ENCODE measurements around the gene AP1S1.
A peak's percentile ranks its signal among the peaks of the same experiment; 100 is the strongest.
"Not testable (repeated sequence)": the region's sequence is repeated elsewhere in the genome, so short reads cannot be mapped to it uniquely, and the experiment has no call there.

Gene AP1S1

DNA sequence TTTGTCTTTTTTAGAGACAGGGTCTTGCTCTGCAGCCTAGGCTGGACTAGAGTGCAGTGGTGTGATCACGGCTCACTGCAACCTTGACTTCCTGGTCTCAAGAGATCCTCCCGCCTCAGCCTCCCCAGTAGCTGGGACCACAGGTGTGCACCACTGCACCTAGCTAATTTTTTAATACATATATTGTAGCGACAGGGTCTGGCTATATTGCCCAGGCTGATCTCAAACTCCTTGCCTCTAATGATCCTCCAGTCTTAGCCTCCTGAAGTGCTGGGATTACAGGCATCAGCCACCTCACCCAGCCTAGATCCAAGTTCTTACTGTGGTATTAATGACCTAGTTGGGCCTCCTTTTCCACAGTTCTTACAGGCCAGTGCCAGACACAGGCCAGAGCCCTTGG is 39.1 kb upstream of the AP1S1 start:
- no peak overlapping the region for H3K9ac ChIP-seq (ENCODE audit: low read depth, low read length)
- H3K4me3 ChIP-seq (ENCODE audit: low read length) = no peak overlapping the region
- no peaks in the 10 kb centered on the region for H3K9me3 ChIP-seq (ENCODE audit: insufficient read depth, low read depth, low read length)
- H3K27me3 ChIP-seq (ENCODE audit: insufficient read depth, low read length) = no peaks in the 10 kb centered on the region
- no peak overlapping the region for H3K27ac ChIP-seq (ENCODE audit: low read length)
- H3K36me3 ChIP-seq (ENCODE audit: insufficient read depth, low read depth, low read length) = no peaks in the 10 kb centered on the region
- no peaks in the 10 kb centered on the region for H3K4me1 ChIP-seq (ENCODE audit: insufficient read depth, low read length)

DNA sequence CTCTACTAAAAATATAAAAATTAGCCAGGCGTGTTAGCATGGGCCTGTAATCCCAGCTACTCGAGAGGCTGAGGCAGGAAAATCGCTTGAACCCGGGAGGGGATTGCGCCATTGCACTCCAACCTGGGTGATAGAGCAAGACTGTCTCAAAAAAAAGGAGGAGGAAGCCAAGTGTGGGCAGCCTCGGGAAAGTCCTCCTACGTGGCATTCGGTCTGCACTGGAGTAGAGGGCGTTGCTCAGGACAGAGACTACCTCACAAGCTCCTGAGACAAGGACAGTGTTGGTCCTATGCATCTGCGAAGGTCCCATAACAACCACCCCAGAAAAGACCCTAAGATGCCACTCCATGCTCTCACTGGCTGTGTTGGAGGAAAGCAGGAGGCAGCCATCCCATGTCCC is 37.4 kb upstream of the AP1S1 start:
- Histone ChIP-seq H3K36me3 (ENCODE audit: insufficient read depth, low read depth, low read length) (no peaks in the 10 kb centered on the region), H3K4me3 (ENCODE audit: low read length) (no peak overlapping the region), H3K9ac (ENCODE audit: low read depth, low read length) (no peak overlapping the region), H3K9me3 (ENCODE audit: insufficient read depth, low read depth, low read length) (no peaks in the 10 kb centered on the region), H3K27ac (ENCODE audit: low read length) (no peak overlapping the region), H3K4me1 (ENCODE audit: insufficient read depth, low read length) (peaks cover under 1% of the 10 kb centered on the region; the same call in 1 of the 2 replicates), H3K27me3 (ENCODE audit: insufficient read depth, low read length) (no peaks in the 10 kb centered on the region)

DNA sequence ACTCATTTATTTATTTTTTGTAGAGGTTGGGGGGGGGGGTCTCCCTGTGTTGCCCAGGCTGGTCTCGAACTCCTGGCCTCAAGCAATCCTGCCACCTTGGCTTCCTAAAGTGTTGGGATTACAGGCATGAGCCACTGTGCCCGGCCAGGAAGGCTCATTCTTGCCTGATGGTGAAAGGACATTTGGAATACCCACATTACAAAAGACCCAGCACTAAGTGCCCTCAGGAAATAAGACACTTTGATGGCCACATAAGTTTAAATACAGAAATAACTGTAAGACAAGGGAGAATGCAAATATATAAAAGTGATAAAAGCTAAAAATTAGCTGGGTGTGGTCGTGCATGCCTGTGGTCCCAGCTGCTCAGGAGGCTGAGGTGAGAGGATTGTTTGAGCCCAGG is 35.4 kb upstream of the AP1S1 start:
- Histone ChIP-seq H3K36me3 (ENCODE audit: insufficient read depth, low read depth, low read length) (no peaks in the 10 kb centered on the region), H3K9ac (ENCODE audit: low read depth, low read length) (no peak overlapping the region), H3K27ac (ENCODE audit: low read length) (no peak overlapping the region), H3K9me3 (ENCODE audit: insufficient read depth, low read depth, low read length) (no peaks in the 10 kb centered on the region), H3K4me1 (ENCODE audit: insufficient read depth, low read length) (peaks cover 9% of the 10 kb centered on the region; the same call in 1 of the 2 replicates), H3K4me3 (ENCODE audit: low read length) (no peak overlapping the region), H3K27me3 (ENCODE audit: insufficient read depth, low read length) (no peaks in the 10 kb centered on the region)

DNA sequence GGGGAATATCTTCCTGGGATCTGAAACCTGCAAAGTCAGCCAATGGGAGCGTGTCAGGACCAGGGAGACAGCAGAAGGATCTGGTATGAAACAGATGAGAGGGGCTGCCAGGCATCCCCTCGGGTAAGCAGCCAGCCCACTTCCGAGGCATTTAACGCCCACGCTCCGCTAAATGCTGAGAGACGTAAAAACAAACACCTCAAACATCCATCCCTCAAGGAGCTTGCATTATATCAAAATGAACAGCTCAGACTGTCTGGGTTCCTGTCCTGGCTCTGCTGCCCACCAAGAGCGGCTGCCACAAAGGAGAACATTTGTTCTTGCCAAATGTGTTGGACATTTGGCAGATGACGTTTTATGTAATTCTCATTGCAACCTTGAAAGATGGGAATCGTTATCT is 34.4 kb upstream of the AP1S1 start:
- Histone ChIP-seq H3K36me3 (ENCODE audit: insufficient read depth, low read depth, low read length) (no peaks in the 10 kb centered on the region), H3K4me1 (ENCODE audit: insufficient read depth, low read length) (peaks cover 9% of the 10 kb centered on the region; the same call in 1 of the 2 replicates)

DNA sequence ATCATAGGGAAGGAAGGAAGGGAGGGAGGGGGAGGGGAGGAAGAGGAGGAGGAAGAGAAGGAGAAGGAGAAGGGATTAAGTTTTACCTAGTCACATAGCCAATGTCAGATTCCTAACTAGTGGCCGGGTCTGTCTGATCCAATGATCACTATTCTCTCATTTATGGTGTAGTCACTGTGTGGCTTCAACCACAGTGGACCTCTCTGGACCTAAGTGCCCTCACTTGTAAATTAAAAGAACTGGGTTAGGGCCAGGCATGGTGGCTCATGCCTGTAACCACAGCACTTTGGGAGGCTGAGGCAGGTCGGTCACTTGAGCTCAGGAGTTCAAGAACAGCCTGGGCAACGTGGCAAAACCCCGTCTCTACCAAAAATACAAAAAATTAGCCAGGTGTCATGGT is 34.0 kb upstream of the AP1S1 start:
- Histone ChIP-seq H3K36me3 (ENCODE audit: insufficient read depth, low read depth, low read length) (no peaks in the 10 kb centered on the region), H3K27ac (ENCODE audit: low read length) (no peak overlapping the region), H3K27me3 (ENCODE audit: insufficient read depth, low read length) (no peaks in the 10 kb centered on the region), H3K4me1 (ENCODE audit: insufficient read depth, low read length) (peaks cover 9% of the 10 kb centered on the region; the same call in 1 of the 2 replicates), H3K9me3 (ENCODE audit: insufficient read depth, low read depth, low read length) (no peaks in the 10 kb centered on the region), H3K4me3 (ENCODE audit: low read length) (no peak overlapping the region), H3K9ac (ENCODE audit: low read depth, low read length) (no peak overlapping the region)

More for the DNA sequence above, 34.4 kb upstream of the AP1S1 start:
- Histone ChIP-seq H3K9ac (ENCODE audit: low read depth, low read length) (no peak overlapping the region), H3K4me3 (ENCODE audit: low read length) (no peak overlapping the region), H3K9me3 (ENCODE audit: insufficient read depth, low read depth, low read length) (no peaks in the 10 kb centered on the region), H3K27me3 (ENCODE audit: insufficient read depth, low read length) (no peaks in the 10 kb centered on the region), H3K27ac (ENCODE audit: low read length) (no peak overlapping the region)

DNA sequence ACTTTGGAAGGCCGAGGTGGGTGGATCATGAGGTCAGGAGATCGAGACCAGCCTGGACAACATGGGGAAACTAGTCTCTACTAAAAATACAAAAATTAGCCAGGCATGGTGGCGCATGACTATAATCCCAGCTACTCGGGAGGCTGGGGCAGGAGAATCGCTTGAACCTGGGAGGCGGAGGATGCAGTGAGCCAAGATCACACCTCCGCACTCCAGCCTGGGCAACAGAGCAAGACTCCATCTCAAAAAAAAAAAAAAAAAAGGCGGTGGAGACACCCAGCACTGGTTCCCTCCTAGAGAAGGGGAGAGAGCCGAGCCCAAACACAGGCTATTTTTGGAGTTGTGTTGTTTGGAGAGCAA is 32.7 kb upstream of the AP1S1 start:
- not testable (repeated sequence) for H3K27me3 ChIP-seq (ENCODE audit: insufficient read depth, low read length); H3K36me3 ChIP-seq (ENCODE audit: insufficient read depth, low read depth, low read length); H3K4me3 ChIP-seq (ENCODE audit: low read length); H3K9me3 ChIP-seq (ENCODE audit: insufficient read depth, low read depth, low read length)
- peak overlapping the region; percentile 31; the same call in 1 of the 2 replicates for H3K9ac ChIP-seq (ENCODE audit: low read depth, low read length)
- peaks cover 14% of the 10 kb centered on the region; the same call in 1 of the 2 replicates for H3K4me1 ChIP-seq (ENCODE audit: insufficient read depth, low read length)
- peak overlapping the region; percentile 12 for H3K27ac ChIP-seq (ENCODE audit: low read length)

DNA sequence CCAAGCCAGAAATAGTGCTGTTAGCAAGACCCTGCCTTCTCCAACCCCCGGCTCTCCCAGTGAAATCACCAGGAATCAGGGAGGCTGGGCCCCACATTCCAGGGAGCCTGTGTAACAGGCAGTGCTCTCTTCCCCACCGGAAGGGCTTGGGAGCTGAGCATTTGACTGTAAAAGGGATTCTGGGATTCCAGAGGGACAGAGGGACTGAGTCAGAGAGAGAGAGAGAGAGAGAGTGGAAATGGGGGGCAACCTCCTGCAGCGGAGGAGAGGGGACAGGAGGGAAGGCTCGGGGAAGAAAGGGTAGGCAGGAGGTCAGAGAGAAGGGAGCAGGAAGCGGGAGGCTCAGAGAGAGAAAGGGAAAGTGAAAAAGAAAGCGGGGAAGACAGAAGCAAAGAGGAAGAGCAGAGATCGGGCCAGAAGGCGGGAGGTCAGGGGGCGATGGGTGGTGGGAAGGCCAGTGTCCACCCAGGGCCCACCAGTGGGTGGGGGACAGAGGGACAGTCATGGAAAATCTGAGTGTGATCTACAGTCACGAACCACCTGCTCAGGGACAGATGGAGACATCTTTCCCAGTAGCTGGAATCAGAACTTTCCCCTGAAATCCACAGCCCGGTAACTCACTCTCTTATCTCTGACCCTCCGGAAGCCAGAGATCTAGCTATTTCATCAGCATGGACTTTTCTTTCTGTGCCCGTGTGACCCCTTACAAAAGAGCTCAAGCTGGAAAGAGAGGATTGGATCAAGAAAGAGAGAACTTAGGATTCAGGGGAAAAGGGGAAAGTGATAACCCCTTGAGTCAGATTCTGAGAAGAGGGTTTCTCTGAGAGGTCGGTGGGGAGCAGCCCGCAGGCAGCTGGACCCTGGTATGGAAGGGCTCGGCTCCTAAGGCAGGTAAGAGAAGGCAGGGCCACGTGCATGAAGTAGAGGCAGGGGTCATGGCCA is 32.0 kb upstream of the AP1S1 start:
- Histone ChIP-seq H3K4me1 (ENCODE audit: insufficient read depth, low read length) (peaks cover 16% of the 10 kb centered on the region; the same call in 1 of the 2 replicates), H3K27ac (ENCODE audit: low read length) (peak overlapping the region; percentile 32)

DNA sequence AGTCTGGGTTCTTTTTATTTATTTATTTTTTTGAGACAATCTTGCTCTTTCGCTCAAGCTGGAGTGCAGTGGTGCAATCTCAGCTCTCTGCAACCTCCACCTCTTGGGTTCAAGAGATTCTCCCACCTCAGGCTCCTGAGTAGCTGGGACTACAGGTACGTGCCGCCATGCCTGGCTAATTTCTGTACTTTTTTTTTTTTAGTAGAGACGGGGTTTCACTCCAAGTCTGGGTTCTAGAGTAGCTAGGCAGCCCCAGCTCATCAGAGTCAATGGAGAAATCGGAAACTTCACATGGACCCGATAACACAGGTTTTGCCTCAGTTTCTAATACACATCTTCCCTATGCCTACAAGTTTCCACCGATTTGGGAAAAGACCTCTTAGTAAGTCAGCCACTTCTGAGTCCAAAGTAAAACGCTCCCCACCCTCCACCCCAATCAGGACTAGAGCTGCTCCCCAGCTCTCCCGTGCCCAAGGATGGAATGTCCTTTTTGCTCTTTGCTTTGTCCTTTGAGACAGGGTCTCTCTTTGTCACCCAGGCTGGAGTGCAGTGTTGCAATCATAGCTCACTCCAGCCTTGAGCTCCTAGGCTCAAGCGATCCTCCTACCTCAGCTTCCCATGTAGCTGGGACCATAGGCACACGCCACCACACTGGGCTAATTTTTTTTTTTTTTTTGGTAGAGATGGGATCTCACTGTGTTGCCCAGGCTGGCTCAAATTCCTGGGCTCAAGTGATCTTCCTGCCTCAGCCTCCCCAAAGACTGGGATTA is 31.2 kb upstream of the AP1S1 start:
- 0 out of 2 replicates have a peak overlapping the region, but pooled peaks have one; percentile 31 for H3K9ac ChIP-seq (ENCODE audit: low read depth, low read length)
- no peaks in the 10 kb centered on the region for H3K27me3 ChIP-seq (ENCODE audit: insufficient read depth, low read length)
- no peak overlapping the region for H3K27ac ChIP-seq (ENCODE audit: low read length)
- H3K36me3 ChIP-seq (ENCODE audit: insufficient read depth, low read depth, low read length) = no peaks in the 10 kb centered on the region
- peaks cover 16% of the 10 kb centered on the region; the same call in 1 of the 2 replicates for H3K4me1 ChIP-seq (ENCODE audit: insufficient read depth, low read length)
- H3K9me3 ChIP-seq (ENCODE audit: insufficient read depth, low read depth, low read length) = no peaks in the 10 kb centered on the region; the same call in 1 of the 2 replicates
- H3K4me3 ChIP-seq (ENCODE audit: low read length) = no peak overlapping the region

More for the DNA sequence above, 32.0 kb upstream of the AP1S1 start:
- no peaks in the 10 kb centered on the region; the same call in 1 of the 2 replicates for H3K9me3 ChIP-seq (ENCODE audit: insufficient read depth, low read depth, low read length)
- H3K4me3 ChIP-seq (ENCODE audit: low read length) = no peak overlapping the region
- peak overlapping the region; percentile 31; the same call in 1 of the 2 replicates for H3K9ac ChIP-seq (ENCODE audit: low read depth, low read length)
- no peaks in the 10 kb centered on the region for H3K36me3 ChIP-seq (ENCODE audit: insufficient read depth, low read depth, low read length)
- H3K27me3 ChIP-seq (ENCODE audit: insufficient read depth, low read length) = no peaks in the 10 kb centered on the region

DNA sequence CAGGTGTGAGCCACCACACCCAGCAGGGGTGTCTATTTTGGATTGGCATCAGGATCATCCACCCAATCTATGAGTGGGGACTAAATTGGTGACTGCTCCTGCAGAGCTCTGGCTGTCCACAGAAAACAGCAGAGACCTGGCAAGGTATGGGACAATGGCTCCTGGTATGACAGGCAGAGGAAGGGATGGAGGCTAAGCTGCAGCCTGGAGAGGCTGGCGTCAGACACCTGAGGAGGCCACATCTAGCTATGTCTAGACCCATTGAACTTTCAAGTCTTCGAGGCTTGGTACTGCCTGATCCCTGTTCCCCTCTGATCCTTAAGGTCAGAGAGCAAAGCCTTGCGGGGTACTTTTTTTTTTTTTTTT is 30.6 kb upstream of the AP1S1 start:
- H3K4me3 ChIP-seq (ENCODE audit: low read length) = no peak overlapping the region
- H3K27me3 ChIP-seq (ENCODE audit: insufficient read depth, low read length) = no peaks in the 10 kb centered on the region
- peaks cover 16% of the 10 kb centered on the region; the same call in 1 of the 2 replicates for H3K4me1 ChIP-seq (ENCODE audit: insufficient read depth, low read length)
- no peaks in the 10 kb centered on the region for H3K36me3 ChIP-seq (ENCODE audit: insufficient read depth, low read depth, low read length)
- H3K9me3 ChIP-seq (ENCODE audit: insufficient read depth, low read depth, low read length) = no peaks in the 10 kb centered on the region; the same call in 1 of the 2 replicates
- no peak overlapping the region for H3K9ac ChIP-seq (ENCODE audit: low read depth, low read length)
- no peak overlapping the region for H3K27ac ChIP-seq (ENCODE audit: low read length)

DNA sequence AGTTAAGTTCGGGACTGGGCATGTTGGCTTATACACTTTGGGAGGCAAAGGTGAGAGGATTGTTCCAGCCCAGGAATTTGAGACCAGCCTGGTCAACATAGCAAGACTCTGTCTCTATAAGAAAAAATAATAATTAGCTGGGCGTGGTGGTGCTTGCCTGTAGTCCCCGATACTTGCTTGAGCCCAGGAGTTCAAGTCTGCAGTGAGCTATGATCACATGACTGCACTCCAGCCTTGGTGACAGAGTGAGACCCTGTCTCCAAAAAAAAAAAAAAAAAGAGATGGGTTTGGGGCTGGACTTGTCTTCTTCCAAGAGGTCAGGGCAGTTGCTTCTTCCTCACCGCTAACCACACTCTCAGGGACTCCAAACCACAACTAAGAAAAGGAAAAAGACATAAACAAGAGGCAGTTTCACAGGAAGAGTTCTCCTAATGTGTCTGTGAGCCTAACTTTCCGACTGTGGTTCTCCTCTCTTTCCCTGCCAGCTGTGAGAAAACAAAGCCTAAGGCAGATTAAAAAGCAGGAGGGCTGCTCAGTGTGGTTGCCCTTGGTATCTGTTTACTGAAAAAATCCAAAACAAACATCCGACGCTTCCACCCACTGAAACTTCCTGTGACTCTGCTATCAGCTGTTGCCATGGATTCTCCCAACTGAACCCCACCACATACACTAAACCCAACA is 29.8 kb upstream of the AP1S1 start:
- H3K4me3 ChIP-seq (ENCODE audit: low read length) = no peak overlapping the region
- no peaks in the 10 kb centered on the region for H3K27me3 ChIP-seq (ENCODE audit: insufficient read depth, low read length)
- H3K9me3 ChIP-seq (ENCODE audit: insufficient read depth, low read depth, low read length) = no peaks in the 10 kb centered on the region; the same call in 1 of the 2 replicates
- no peak overlapping the region for H3K27ac ChIP-seq (ENCODE audit: low read length)
- peaks cover 16% of the 10 kb centered on the region; the same call in 1 of the 2 replicates for H3K4me1 ChIP-seq (ENCODE audit: insufficient read depth, low read length)
- no peaks in the 10 kb centered on the region for H3K36me3 ChIP-seq (ENCODE audit: insufficient read depth, low read depth, low read length)
- H3K9ac ChIP-seq (ENCODE audit: low read depth, low read length) = no peak overlapping the region

DNA sequence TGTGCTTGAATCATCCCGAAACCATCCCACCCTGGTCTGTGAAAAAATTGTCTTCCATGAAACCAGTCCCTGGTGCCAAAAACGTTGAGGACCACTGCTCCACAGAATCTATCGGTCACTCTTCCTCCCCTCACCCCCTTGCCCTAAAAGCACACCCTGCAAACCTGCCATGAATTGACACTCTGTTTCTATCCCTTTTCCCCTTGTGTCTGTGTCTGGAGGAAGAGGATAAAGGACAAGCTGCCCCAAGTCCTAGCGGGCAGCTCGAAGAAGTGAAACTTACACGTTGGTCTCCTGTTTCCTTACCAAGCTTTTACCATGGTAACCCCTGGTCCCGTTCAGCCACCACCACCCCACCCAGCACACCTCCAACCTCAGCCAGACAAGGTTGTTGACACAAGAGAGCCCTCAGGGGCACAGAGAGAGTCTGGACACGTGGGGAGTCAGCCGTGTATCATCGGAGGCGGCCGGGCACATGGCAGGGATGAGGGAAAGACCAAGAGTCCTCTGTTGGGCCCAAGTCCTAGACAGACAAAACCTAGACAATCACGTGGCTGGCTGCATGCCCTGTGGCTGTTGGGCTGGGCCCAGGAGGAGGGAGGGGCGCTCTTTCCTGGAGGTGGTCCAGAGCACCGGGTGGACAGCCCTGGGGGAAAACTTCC is 28.2 kb upstream of the AP1S1 start:
- Histone ChIP-seq H3K27me3 (ENCODE audit: insufficient read depth, low read length) (no peaks in the 10 kb centered on the region), H3K4me1 (ENCODE audit: insufficient read depth, low read length) (peaks cover 16% of the 10 kb centered on the region; the same call in 1 of the 2 replicates), H3K9me3 (ENCODE audit: insufficient read depth, low read depth, low read length) (no peaks in the 10 kb centered on the region; the same call in 1 of the 2 replicates), H3K36me3 (ENCODE audit: insufficient read depth, low read depth, low read length) (no peaks in the 10 kb centered on the region), H3K4me3 (ENCODE audit: low read length) (no peak overlapping the region), H3K9ac (ENCODE audit: low read depth, low read length) (no peak overlapping the region), H3K27ac (ENCODE audit: low read length) (no peak overlapping the region)

Measured in iPS-20b (cell line).